GM19468 (cell line): Measurements from ENCODE around the gene HEPHL1.
"Not testable (repeated sequence)": the region's sequence is repeated elsewhere in the genome, so short reads cannot be mapped to it uniquely, and the experiment has no call there.

Experiments used
- ATAC-seq: cut with Tn5 transposase; IDR thresholded peaks from one replicate; pipeline ENCODE4 v1.9.1; 2021; ENCODE audit warnings: mild to moderate bottlenecking, moderate library complexity, moderate number of reproducible peaks; ENCODE audit not compliant: unreplicated experiment; ENCODE audit errors: extremely low read depth

HEPHL1 gene

GRCh38 chr11:94145431-94145830 is 124.3 kb downstream of the HEPHL1 start:
- ATAC-seq = no peak

- no peak for ATAC-seq
Measured at GRCh38 chr11:94145916-94146315, 124.8 kb downstream of the HEPHL1 start.

- ATAC-seq = no peak
Measured at GRCh38 chr11:94147433-94147845, 126.3 kb downstream of the HEPHL1 start.

- ATAC-seq = no peak
Measured at GRCh38 chr11:94148189-94148588, 127.0 kb downstream of the HEPHL1 start.

- ATAC-seq = no peak
Measured at GRCh38 chr11:94149431-94150017, 128.4 kb downstream of the HEPHL1 start.

- no peak for ATAC-seq
Measured at GRCh38 chr11:94150056-94150455, 128.9 kb downstream of the HEPHL1 start.

- no peak for ATAC-seq
Measured at GRCh38 chr11:94150704-94151685, 129.8 kb downstream of the HEPHL1 start.

- ATAC-seq = no peak
Measured at GRCh38 chr11:94151903-94152677, 130.9 kb downstream of the HEPHL1 start.

- ATAC-seq = no peak
Measured at GRCh38 chr11:94152678-94153065, 131.5 kb downstream of the HEPHL1 start.

- no peak for ATAC-seq
Measured at GRCh38 chr11:94153320-94153719, 132.2 kb downstream of the HEPHL1 start.

- no peak for ATAC-seq
Measured at GRCh38 chr11:94154095-94154856, 133.1 kb downstream of the HEPHL1 start.

- not testable (repeated sequence) for ATAC-seq
Measured at GRCh38 chr11:94157339-94157738, 136.2 kb downstream of the HEPHL1 start.
